HG03103 (cell line): ENCODE measurements around the gene C4A.
"Not testable (repeated sequence)": the region's sequence is repeated elsewhere in the genome, so short reads cannot be mapped to it uniquely, and the experiment has no call there.

Source experiments
- ATAC-seq: cut with Tn5 transposase; IDR thresholded peaks from one replicate; pipeline ENCODE4 v1.9.1; 2021; ENCODE audit warnings: low read depth; ENCODE audit not compliant: unreplicated experiment

The C4A gene

DNA sequence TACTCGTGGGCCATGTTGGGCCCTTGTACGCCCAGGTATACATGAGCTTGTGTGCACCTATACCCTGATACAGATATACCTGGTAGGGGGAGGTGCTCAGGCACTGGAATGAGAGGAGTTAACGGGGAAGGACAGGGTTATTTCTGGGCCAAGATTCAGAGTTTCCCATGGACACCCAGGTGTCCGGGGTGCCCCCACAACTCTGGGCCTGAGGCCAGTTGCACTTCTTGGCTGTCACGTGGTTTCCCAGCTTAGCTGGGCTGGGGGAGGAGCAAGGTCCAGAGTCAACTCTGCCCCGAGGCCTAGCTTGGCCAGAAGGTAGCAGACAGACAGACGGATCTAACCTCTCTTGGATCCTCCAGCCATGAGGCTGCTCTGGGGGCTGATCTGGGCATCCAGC, at the start of gene C4A:
Gene C4A (plus strand): TSS at position 314 of the 400 bp plus-strand sequence. CDS start 51 bp downstream, at position 365.
- ATAC-seq, result not testable (repeated sequence)

DNA sequence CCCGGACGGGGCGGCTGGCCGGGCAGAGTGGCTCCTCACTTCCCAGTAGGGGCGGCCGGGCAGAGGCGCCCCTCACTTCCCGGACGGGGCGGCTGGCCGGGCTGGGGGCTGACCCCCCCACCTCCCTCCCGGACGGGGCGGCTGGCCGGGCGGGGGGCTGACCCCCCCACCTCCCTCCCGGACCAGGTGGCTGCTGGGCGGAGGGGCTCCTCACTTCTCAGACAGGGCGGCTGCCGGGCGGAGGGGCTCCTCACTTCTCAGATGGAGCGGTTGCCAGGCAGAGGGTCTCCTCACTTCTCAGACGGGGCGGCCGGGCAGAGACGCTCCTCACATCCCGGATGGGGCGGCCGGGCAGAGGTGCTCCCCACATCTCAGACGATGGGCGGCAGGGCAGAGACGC, 49.7 kb upstream of the C4A start:
- ATAC-seq, result not testable (repeated sequence)

DNA sequence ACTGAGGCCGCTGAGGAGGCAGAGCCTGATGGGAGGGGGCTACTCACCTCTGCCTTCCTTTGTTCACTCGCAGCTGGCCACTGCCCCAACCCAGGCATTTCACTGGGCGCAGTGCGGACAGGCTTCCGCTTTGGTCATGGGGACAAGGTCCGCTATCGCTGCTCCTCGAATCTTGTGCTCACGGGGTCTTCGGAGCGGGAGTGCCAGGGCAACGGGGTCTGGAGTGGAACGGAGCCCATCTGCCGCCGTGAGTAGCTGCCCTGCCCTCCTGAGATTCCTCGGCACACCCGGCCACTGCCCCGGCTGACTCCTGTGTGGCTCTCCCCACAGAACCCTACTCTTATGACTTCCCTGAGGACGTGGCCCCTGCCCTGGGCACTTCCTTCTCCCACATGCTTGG, 48.3 kb upstream of the C4A start:
- ATAC-seq, result no peak

DNA sequence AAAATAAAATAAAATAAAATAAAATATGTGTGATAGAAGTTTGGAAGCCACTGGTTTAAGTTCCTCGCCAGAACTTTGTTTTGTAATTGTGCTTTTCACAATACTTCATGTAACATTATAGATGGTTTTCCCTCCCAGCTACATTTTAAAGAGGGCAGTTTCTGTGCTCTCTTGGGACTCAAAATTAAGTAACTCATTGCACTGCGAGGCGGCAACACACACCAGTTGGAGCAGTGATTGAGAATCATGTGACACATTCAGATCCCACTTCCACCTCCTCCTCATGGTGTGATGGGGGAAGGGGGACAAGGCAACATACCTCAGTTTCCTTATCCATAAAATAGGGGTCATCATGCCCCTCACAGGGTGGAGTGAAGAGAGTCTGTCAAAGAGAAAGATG, 46.8 kb upstream of the C4A start:
- no peak for ATAC-seq

DNA sequence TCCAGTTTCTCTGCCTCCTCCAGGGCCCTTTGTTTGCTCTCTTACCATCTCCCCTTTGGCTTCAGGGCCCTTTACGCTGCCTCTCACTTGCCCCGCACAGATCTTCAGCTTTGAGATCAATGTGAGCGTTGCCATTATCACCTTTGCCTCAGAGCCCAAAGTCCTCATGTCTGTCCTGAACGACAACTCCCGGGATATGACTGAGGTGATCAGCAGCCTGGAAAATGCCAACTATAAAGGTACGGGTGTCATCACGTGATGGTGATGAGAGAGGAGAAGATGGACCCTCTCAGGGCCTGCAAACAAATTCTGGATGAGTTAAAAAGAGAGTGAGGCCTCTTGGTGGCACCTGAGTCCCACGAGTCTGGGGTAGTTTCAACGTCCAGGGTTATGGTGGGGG, 46.0 kb upstream of the C4A start:
- ATAC-seq, result no peak

DNA sequence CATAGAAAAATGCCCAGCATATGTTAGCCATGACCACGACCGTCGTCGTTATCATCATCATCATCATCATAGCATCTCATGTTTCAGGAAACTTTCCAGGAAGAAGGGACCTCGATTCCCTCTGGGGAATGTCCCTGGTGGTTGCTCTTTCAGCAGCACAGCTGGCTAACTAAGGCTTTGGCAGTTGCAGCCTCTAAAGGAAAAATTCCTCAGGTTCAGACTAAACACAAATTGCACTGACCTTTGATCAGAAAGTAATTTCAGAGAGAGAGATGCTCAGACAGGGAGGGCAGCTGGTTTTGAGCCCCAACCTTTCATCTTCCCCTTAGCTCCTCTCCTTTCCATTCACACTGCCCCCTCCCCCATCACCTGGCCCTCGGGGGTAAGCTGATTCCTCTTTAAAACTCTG, 41.6 kb upstream of the C4A start:
- ATAC-seq, result no peak

DNA sequence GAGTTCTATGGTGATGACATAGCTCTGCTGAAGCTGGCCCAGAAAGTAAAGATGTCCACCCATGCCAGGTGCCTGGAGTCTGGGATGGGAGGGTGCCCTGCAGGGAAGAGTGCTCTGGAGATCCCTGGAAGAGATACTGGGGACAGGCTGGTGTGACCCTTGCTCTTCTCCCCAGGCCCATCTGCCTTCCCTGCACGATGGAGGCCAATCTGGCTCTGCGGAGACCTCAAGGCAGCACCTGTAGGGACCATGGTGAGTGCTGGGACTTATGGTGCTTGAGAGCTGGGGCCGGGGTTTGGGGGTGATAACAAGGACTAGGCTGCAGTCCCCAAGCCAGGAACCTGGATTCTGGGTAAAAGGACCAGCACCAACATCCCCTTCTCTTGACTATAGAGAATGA, 38.1 kb upstream of the C4A start:
- no peak for ATAC-seq

DNA sequence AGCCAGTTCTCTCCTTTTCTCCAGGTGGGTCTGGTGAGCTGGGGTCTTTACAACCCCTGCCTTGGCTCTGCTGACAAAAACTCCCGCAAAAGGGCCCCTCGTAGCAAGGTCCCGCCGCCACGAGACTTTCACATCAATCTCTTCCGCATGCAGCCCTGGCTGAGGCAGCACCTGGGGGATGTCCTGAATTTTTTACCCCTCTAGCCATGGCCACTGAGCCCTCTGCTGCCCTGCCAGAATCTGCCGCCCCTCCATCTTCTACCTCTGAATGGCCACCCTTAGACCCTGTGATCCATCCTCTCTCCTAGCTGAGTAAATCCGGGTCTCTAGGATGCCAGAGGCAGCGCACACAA, 36.7 kb upstream of the C4A start:
- ATAC-seq, result no peak

DNA sequence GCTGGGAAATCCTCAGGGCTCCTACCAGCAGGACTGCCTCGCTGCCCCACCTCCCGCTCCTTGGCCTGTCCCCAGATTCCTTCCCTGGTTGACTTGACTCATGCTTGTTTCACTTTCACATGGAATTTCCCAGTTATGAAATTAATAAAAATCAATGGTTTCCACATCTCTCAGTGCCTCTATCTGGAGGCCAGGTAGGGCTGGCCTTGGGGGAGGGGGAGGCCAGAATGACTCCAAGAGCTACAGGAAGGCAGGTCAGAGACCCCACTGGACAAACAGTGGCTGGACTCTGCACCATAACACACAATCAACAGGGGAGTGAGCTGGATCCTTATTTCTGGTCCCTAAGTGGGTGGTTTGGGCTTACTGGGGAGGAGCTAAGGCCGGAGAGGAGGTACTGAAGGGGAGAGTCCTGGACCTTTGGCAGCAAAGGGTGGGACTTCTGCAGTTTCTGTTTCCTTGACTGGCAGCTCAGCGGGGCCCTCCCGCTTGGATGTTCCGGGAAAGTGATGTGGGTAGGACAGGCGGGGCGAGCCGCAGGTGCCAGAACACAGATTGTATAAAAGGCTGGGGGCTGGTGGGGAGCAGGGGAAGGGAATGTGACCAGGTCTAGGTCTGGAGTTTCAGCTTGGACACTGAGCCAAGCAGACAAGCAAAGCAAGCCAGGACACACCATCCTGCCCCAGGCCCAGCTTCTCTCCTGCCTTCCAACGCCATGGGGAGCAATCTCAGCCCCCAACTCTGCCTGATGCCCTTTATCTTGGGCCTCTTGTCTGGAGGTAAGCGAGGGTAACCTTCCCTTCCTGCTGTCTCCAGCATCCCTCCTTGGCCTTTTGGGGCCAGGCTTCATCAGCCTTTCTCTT, 36.1 kb upstream of the C4A start, which contains the start of gene CFB:
Gene CFB (plus strand): TSS at position 589 of the 863 bp plus-strand sequence. CDS start 127 bp downstream, at position 716.
- ATAC-seq, result no peak

DNA sequence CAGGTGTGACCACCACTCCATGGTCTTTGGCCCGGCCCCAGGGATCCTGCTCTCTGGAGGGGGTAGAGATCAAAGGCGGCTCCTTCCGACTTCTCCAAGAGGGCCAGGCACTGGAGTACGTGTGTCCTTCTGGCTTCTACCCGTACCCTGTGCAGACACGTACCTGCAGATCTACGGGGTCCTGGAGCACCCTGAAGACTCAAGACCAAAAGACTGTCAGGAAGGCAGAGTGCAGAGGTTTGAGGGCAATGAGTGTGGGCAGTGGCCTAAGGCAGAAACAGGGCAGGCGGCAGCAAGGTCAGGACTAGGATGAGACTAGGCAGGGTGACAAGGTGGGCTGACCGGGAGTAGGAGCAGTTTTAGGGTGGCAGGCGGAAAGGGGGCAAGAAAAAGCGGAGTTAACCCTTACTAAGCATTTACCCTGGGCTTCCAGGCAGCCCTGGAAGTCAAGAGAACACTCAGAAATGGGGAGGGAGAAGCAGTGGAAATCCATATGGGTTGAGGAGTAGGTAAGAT, 35.4 kb upstream of the C4A start:
- no peak for ATAC-seq

DNA sequence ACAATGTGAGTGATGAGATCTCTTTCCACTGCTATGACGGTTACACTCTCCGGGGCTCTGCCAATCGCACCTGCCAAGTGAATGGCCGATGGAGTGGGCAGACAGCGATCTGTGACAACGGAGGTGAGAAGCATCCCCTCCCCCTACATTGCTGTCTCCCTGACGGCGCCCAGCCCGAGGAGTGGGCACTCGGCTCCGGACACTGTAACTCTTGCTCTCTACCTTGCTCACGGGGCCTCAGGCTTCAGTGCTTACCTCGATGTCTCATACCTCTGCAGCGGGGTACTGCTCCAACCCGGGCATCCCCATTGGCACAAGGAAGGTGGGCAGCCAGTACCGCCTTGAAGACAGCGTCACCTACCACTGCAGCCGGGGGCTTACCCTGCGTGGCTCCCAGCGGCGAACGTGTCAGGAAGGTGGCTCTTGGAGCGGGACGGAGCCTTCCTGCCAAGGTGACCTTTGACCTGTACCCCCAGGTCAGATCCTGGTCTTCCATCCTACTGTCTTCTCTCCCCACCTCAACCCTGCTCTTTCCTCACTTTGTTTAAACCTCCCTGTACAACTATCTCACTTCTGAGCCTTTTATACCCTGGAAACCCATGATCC, 34.7 kb upstream of the C4A start:
- no peak for ATAC-seq

DNA sequence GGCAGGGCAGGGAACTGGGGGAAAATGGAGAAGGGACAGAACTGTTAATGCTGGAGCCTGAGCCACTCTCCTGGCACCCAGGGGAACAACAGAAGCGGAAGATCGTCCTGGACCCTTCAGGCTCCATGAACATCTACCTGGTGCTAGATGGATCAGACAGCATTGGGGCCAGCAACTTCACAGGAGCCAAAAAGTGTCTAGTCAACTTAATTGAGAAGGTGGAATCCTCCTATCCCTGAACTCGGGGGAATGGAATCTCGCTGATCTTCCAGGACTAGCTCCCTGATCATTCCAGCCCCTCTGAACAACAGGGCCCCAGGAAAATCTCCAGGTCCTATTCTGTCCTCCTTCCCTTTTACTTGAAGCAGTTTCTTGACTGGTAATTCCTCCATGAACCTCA, 34.0 kb upstream of the C4A start:
- no peak for ATAC-seq

DNA sequence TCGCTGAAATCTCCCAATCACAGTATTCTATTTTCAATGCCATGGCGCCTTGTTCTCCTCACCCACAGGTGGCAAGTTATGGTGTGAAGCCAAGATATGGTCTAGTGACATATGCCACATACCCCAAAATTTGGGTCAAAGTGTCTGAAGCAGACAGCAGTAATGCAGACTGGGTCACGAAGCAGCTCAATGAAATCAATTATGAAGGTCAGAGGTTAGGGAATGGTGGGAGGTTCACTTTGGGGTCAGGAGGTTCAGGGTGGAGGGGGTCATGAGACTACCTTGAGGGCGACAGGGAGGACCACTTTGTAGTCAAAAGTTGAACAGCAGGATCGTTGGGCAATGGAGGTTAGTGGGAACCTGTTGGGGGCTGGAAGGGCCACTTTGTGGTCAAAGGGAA, 33.6 kb upstream of the C4A start:
- no peak for ATAC-seq

DNA sequence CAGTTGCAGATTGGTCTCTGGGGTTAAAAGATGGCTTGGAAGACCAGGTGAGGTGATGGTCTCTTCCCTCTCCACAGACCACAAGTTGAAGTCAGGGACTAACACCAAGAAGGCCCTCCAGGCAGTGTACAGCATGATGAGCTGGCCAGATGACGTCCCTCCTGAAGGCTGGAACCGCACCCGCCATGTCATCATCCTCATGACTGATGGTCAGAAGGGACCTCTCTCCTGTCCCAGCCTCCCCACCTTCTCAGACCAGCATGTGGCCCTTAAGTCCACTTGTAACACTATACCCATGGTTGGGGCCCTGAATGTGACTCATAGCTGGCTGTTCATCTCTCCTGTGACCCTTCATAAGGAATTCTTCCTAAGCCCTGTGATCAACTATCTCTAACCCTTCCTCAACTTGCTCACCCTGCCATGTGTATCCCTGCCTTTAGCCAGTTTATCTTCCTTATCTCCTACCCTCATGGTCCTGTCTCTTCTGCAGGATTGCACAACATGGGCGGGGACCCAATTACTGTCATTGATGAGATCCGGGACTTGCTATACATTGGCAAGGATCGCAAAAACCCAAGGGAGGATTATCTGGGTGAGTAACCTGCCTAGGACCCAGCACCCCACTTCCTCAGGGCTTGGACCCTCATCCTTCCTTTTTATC, 33.0 kb upstream of the C4A start:
- no peak for ATAC-seq

DNA sequence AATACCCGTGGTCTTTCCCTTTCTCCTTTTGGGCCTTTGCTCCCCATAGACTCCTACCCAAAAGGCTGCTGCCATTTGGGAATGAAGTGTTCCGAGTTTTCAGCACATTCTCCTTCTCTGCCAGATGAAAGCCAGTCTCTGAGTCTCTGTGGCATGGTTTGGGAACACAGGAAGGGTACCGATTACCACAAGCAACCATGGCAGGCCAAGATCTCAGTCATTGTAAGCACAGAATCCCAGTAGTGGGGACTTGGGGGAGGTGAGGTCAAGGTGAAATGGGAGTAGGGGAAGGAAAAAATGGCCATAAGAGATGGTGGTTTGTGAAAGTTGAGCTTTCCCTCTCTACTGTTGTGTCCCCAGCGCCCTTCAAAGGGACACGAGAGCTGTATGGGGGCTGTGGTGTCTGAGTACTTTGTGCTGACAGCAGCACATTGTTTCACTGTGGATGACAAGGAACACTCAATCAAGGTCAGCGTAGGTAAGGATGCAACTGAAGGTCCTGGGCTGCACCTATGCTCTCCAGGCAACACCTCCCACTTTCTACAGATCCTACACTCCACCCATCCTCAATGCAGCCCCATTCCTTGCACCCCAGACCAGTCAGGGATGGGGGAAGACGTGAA, 31.8 kb upstream of the C4A start:
- ATAC-seq, result no peak

DNA sequence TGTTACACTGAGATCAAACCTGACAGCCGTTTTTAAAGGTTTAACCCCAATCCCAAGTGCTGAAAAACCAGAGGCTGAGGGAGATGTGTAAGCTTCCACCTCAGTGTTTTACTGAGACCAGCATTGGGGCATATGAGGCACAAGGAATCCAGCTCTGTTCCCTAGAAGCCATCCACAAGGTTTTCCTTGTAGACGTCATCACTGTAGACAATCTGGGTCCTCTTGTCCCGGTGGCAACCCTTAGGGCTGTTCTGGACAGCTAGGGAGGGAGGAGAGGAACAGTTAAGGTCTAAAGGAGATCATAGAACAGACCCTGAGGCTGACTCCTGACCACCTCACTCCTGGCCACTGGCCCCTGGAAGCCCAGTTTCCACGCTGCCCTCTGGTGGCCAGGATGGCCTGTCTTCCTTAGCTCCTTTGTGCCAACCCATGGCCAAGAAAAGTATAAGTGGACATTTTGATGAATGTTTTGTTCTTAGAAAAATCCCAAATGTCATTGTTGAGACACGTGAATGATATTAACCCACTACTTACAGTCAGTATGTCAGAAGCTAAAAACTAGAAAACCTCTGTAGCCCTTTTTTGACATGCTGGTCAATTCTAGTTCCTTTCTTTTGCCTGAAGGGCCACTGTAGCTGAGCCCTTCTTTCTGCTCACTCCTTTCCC, 29.6 kb upstream of the C4A start:
- ATAC-seq, result no peak

DNA sequence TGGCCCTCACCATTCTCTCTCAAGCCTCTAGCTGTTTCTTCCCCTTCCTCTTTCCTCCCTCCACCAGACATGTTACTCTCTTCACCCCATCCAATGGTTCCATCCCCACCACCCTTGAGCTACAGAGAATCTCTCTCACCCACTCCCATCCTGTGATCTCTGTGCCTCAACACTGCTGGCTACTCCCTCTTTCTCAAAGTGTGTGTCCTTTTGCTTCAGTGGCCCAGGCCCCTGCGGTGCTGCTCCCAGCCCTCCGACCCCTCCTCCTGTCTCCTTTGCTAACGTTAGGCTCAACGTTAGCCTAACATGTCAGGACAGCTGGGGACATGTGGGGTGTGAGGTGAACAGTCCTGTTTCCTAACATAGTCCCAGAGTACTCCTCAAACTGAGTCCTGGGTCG, 29.0 kb upstream of the C4A start:
- no peak for ATAC-seq

DNA sequence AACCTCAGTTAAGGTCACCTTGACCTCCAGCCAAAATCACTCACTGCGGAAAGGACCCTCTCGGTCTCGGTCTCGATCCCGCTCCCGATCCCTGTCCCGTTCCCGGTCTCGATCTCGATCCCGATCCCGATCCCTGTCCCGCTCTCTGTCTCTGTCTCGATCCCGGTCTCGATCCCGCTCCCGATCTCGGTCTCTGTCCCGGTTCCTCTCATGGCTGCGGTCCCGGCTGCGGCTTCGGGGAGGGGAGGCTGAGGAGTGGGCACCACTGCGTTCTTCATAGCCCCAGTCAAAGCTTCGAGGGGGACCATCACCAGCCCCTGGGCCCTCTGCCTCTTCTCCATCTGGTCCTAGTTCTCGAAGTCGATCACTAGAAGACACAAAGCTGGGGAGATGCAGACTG, 27.3 kb upstream of the C4A start:
- ATAC-seq, result no peak

DNA sequence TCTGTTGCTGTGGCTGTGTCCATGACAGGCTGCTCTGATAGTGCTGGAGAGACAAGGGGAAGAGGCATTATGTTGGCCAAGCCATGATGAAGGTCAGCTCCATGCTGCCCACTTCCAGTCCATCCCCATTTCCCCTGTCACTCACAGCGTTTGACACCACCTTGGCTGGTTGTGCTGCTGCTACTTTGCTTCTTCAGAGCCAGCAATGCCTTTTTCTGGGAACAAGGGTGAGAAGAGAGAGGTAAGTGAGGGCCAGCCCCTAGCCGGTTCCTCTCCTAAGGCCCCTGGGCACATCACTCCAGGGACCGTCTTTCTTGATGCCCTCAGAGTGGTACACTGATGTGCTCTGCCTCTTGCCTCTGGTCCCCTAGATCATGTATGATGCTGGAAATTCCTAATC, 25.1 kb upstream of the C4A start:
- ATAC-seq, result no peak

DNA sequence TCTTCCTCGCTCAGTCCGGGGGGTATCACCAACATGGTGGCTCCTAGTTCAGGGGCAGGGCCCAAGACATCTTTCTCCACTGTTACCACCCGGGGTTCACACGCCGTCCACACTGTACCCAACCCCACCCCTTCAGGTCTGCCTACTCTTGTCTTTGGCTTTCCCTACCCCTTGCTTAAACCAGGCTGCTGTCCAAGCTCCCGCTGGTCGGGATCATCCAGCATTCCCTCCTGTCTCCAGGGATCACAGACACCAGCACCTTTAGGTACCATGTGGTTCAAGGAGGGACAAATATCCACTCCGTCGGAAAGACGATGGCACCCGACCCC, 23.5 kb upstream of the C4A start:
- ATAC-seq, result peak; percentile 5
